Fibroblast of the aortic adventitia (primary cell): ENCODE data around the gene DOCK1. TPM values are rescaled to one million over a fixed set of nuclear protein-coding genes. Genes with fewer than 3 reads are reported as not detected.

Experiments
- DNase-seq: peaks from one replicate; pipeline ENCODE4 v3.0.0-alpha.2; 2010; ENCODE audit warnings: low read depth
- H3K4me3 ChIP-seq: 2 replicates; pipeline ENCODE4 v1.5.1; 2011; ENCODE audit warnings: low read depth, mild to moderate bottlenecking, control low read depth, low read length, moderate library complexity
- total RNA-seq: library from RNA; depleted of rRNA; stranded (reverse); fragments of >200 nt; gene quantifications from 2 replicates; pipeline ENCODE4 v1.2.3, GENCODE V29; 2012; ENCODE audit warnings: low replicate concordance
- TF ChIP-seq, protein P1 (sequence below): IDR thresholded peaks from 2 replicates; pipeline ENCODE4 v1.5.1; 2011; ENCODE audit warnings: mild to moderate bottlenecking, low read length, control low read depth, inconsistent platforms; ENCODE audit not compliant: insufficient read depth

The DOCK1 gene
- total RNA-seq, 1 donor = 75.2 TPM

DNA sequence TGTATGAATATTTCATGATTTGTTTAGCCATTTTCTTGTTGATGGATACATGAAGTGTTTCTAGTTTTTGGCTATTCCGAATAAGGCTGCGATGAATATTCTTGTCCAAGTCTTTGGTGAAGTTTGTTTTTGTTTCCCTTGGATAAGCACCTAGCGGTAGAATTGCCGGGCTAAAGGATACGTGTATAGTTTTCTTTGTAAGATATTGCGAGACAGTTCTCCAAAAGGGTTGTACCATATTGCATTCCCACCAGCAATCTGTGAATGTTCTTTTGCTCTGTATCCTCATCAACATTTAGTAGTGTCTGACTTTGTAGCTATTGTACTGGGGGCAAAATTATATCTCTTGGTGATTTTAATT lies 142.6 kb downstream of the DOCK1 start:
- TF ChIP-seq, protein P1, sequence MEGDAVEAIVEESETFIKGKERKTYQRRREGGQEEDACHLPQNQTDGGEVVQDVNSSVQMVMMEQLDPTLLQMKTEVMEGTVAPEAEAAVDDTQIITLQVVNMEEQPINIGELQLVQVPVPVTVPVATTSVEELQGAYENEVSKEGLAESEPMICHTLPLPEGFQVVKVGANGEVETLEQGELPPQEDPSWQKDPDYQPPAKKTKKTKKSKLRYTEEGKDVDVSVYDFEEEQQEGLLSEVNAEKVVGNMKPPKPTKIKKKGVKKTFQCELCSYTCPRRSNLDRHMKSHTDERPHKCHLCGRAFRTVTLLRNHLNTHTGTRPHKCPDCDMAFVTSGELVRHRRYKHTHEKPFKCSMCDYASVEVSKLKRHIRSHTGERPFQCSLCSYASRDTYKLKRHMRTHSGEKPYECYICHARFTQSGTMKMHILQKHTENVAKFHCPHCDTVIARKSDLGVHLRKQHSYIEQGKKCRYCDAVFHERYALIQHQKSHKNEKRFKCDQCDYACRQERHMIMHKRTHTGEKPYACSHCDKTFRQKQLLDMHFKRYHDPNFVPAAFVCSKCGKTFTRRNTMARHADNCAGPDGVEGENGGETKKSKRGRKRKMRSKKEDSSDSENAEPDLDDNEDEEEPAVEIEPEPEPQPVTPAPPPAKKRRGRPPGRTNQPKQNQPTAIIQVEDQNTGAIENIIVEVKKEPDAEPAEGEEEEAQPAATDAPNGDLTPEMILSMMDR = no peak
- no peak for DNase-seq
- no peak overlapping the region for H3K4me3 ChIP-seq

DNA sequence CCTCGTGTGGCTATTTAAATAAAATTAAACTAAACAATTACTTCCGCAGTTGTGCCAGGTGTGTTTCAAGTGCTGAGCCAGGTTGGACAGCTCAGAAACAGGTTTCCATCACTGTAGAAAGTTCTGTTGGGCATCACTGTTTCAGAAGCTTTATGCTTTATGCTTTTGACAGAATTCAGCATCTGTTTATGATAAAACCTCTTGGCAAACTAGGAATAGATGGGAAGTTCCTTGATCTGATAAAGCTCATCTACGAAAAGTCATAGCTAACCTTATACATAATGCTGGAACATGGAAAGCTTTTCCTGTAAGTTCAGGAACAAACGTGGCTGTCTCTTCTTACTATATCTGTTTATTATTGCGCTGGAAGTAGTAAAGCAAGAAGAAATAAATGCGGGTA lies 143.4 kb downstream of the DOCK1 start:
- DNase-seq = no peak
- TF ChIP-seq, protein P1 = no peak
- H3K4me3 ChIP-seq = no peak overlapping the region

DNA sequence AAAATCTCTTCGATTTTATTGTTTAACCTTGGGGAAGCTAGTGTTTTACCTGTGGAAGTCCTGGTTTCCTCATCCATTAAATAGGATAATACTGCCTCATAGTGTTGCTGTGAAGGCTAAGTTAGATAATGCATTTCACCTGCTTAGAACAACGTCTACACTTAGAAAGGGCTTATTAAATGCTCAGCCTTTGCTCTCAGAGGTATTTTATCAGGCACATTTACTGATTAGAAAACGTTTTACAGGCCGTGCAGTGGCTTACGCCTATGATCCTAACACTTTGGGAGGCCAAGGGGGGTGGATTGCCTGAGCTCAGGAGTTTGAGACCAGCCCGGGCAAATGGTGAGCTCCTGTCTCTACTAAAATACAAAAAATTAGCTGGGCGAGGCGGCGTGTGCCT lies 146.8 kb downstream of the DOCK1 start:
- no peak for DNase-seq
- TF ChIP-seq, protein P1 = no peak
- H3K4me3 ChIP-seq = no peak overlapping the region

DNA sequence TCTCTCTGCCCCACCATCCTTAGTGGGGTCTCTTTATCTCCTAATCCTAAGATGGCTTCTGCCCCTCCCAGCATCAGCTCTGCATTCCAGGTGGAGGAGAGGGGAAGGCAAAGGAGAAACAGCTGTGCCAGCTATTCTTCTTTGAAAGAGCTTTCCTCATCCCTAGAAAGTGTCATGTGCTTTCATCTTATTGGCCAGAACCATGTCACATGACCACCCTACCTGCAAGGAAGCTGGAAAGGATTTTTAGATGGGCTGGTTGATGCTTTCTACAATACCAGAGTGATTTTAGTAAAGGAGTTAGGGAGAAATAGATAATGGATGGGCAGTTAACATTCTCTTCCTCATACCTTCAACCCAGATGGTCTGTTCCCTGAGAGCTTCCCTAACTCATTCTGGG lies 150.0 kb downstream of the DOCK1 start:
- no peak overlapping the region for H3K4me3 ChIP-seq
- TF ChIP-seq, protein P1 = no peak
- DNase-seq = no peak

DNA sequence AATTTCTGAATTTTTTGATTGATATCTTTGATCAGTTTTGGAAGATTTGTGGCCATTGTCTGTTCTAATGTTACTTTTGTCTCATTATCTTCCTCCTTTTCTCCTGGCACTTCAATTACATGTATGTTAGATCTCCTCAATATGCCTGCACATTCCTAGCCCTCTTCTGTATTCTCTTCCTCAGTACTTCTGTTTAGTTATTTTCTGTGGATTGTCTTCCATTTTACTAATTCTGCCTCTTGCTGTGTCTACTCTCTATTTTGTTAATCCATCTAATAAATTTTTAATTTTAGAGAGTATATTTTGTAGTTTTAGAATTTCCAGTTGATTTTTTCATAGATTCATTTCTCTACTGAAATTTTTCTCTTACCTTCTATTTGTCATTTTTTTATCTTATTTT lies 154.1 kb downstream of the DOCK1 start:
- no peak overlapping the region for H3K4me3 ChIP-seq
- no peak for DNase-seq
- TF ChIP-seq, protein P1 = no peak

DNA sequence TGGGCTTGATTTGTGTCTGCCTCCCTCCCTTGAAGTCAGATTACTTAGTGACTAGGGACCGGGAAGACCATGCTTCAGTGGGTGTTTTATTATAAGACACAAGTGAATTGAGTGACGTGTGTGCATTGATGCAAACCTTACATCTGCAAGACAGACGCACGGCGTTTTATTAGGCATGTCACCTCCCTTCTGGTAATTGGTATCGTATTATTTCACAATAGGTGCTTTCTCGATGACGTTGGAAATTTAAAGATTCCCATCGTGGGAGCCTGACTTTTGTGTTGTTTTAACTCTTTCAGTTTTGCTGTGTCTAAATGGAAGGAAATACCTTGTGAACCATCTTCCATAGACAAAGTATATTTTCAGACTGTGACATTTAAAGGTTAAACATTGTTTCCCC lies 158.5 kb downstream of the DOCK1 start:
- TF ChIP-seq, protein P1 = no peak
- H3K4me3 ChIP-seq = no peak overlapping the region
- no peak for DNase-seq

DNA sequence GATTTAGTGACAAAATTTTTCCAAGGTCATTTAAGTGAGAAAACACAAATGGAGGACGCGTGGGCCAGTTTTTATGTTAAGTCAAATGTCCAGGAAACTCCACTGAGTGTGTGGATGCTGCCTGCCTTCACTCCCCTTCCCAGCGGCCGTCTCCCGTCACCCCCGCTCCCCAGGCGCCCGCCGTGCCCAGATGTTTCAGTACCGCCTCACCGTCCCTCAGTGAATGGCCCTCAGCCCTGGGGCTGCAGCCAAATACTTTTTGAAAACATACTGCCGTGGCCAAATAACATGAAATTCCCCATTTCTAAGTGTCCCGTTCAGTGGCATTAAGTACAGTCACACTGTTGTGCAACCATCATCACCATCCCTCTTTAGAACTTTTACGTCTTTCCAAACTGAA lies 159.2 kb downstream of the DOCK1 start:
- no peak for DNase-seq
- TF ChIP-seq, protein P1 = no peak
- H3K4me3 ChIP-seq = no peak overlapping the region
